GM23338 (cell line): ENCODE data around the gene GLDC. TPM values are rescaled to one million over a fixed set of nuclear protein-coding genes. Genes with fewer than 3 reads are reported as not detected.

Source experiments
- ATAC-seq: fragments of 200-7000 bp; cut with Tn5 transposase; 3 replicates; pipeline ENCODE4 v1.9.1; 2020
- DNase-seq: peaks from one replicate; pipeline ENCODE4 v3.0.0-alpha.2; 2015; ENCODE audit warnings: low spot score
- H2AFZ ChIP-seq: fragments of 200-600 bp; sonication (generic); 2 replicates; pipeline ENCODE4 v1.8.0; 2016; ENCODE audit warnings: antibody characterized with exemption, mild to moderate bottlenecking, moderate library complexity
- H3F3A ChIP-seq: fragments of 200-600 bp; sonication (generic); replicated peaks from 2 replicates; pipeline ENCODE4 v1.8.0; 2017; ENCODE audit warnings: antibody characterized with exemption, mixed run types, low read depth
- H3K27ac ChIP-seq: fragments of 200-600 bp; sonication (generic); 2 replicates; pipeline ENCODE4 v1.6.1; 2016; ENCODE audit warnings: low read depth
- H3K27me3 ChIP-seq: fragments of 200-600 bp; sonication (generic); 2 replicates; pipeline ENCODE4 v1.8.0; 2016; ENCODE audit warnings: mild to moderate bottlenecking, mixed run types, moderate library complexity; ENCODE audit not compliant: insufficient read depth
- H3K36me3 ChIP-seq: fragments of 200-600 bp; sonication (generic); 2 replicates; pipeline ENCODE4 v1.8.0; 2016; ENCODE audit warnings: mild to moderate bottlenecking; ENCODE audit not compliant: insufficient read depth
- H3K4me1 ChIP-seq: fragments of 200-600 bp; sonication (generic); 2 replicates; pipeline ENCODE4 v1.8.0; 2016; ENCODE audit warnings: mild to moderate bottlenecking, moderate library complexity; ENCODE audit not compliant: insufficient read depth
- H3K4me2 ChIP-seq: fragments of 200-600 bp; sonication (generic); 2 replicates; pipeline ENCODE4 v1.7.1; 2017; ENCODE audit warnings: mixed run types
- H3K4me3 ChIP-seq: fragments of 200-600 bp; sonication (generic); 2 replicates; pipeline ENCODE4 v1.6.1; 2016; ENCODE audit warnings: mixed run types
- H3K79me2 ChIP-seq: fragments of 200-600 bp; sonication (generic); replicated peaks from 2 replicates; pipeline ENCODE4 v1.8.0; 2017; ENCODE audit warnings: mild to moderate bottlenecking; ENCODE audit not compliant: insufficient read depth
- H3K9me2 ChIP-seq: fragments of 200-600 bp; sonication (generic); 2 replicates; pipeline ENCODE4 v1.8.0; 2017; ENCODE audit not compliant: insufficient read depth
- H4K20me1 ChIP-seq: fragments of 200-600 bp; sonication (generic); replicated peaks from 2 replicates; pipeline ENCODE4 v1.8.0; 2017; ENCODE audit warnings: mild to moderate bottlenecking; ENCODE audit not compliant: insufficient read depth
- H3K27ac Mint-ChIP-seq: 2 replicates; pipeline ENCODE4 v1.8.0; 2020; ENCODE audit warnings: inconsistent platforms, mild to moderate bottlenecking, moderate library complexity, mixed read lengths
- H3K27me3 Mint-ChIP-seq: 3 replicates; pipeline ENCODE4 v1.8.0; 2022; ENCODE audit warnings: low read depth, mild to moderate bottlenecking, moderate library complexity, mixed read lengths, inconsistent platforms; ENCODE audit not compliant: insufficient read depth, poor library complexity
- H3K36me3 Mint-ChIP-seq: 3 replicates; pipeline ENCODE4 v1.8.0; 2021; ENCODE audit warnings: low read depth, mild to moderate bottlenecking, inconsistent platforms, moderate library complexity, mixed read lengths
- H3K4me1 Mint-ChIP-seq: 3 replicates; pipeline ENCODE4 v1.8.0; 2020; ENCODE audit warnings: mild to moderate bottlenecking, inconsistent platforms, mixed read lengths
- H3K4me3 Mint-ChIP-seq: 3 replicates; pipeline ENCODE4 v1.8.0; 2021; ENCODE audit warnings: moderate library complexity, mild to moderate bottlenecking, inconsistent platforms, mixed read lengths
- H3K9me3 Mint-ChIP-seq: 3 replicates; pipeline ENCODE4 v1.8.0; 2020; ENCODE audit warnings: moderate library complexity, mild to moderate bottlenecking, inconsistent platforms, mixed read lengths
- CREB1 ChIP-seq: fragments of 250-450 bp; sonication (Bioruptor Pico); IDR thresholded peaks from 2 replicates; pipeline ENCODE4 v1.5.0; 2020; ENCODE audit warnings: low read depth, mild to moderate bottlenecking, moderate library complexity
- ETS1 ChIP-seq: IDR thresholded peaks from 2 replicates; pipeline ENCODE4 v1.6.1; 2016; ENCODE audit warnings: antibody characterized with exemption
- EZH2 ChIP-seq: fragments of 200-600 bp; sonication (generic); IDR thresholded peaks from one replicate; pipeline ENCODE4 v1.8.0; 2017; ENCODE audit warnings: antibody characterized with exemption, mild to moderate bottlenecking, low read depth; ENCODE audit not compliant: unreplicated experiment
- EZH2phosphoT487 ChIP-seq: fragments of 200-600 bp; sonication (generic); IDR thresholded peaks from one replicate; pipeline ENCODE4 v1.8.1; 2018; ENCODE audit warnings: antibody characterized with exemption; ENCODE audit not compliant: unreplicated experiment
- JUNB ChIP-seq: IDR thresholded peaks from one replicate; pipeline ENCODE4 v1.6.1; 2016; ENCODE audit warnings: antibody characterized with exemption; ENCODE audit not compliant: unreplicated experiment
- NANOG ChIP-seq: IDR thresholded peaks from 2 replicates; pipeline ENCODE4 v1.6.1; 2016; ENCODE audit warnings: antibody characterized with exemption, borderline replicate concordance
- POLR2AphosphoS5 ChIP-seq: IDR thresholded peaks from 2 replicates; pipeline ENCODE4 v1.6.1; 2016; ENCODE audit warnings: antibody characterized with exemption, low read depth
- STAT1 ChIP-seq: IDR thresholded peaks from one replicate; pipeline ENCODE4 v1.6.1; 2016; ENCODE audit warnings: antibody characterized with exemption; ENCODE audit not compliant: unreplicated experiment
- ZNF114 ChIP-seq: fragments of 250-450 bp; sonication (Bioruptor Pico); IDR thresholded peaks from 2 replicates; pipeline ENCODE4 v1.5.0; 2020; ENCODE audit warnings: mild to moderate bottlenecking, moderate library complexity
- ZNF331 ChIP-seq: fragments of 250-450 bp; sonication (Bioruptor Pico); IDR thresholded peaks from 2 replicates; pipeline ENCODE4 v1.5.0; 2020; ENCODE audit warnings: low read depth, mild to moderate bottlenecking, moderate library complexity
- ZNF462 ChIP-seq: fragments of 250-450 bp; sonication (Bioruptor Pico); IDR thresholded peaks from 2 replicates; pipeline ENCODE4 v1.5.0; 2020; ENCODE audit warnings: mild to moderate bottlenecking, moderate library complexity
- polyA plus RNA-seq: library from polyadenylated mRNA; unstranded; fragments of >200 nt; fragmentation: Nextera tagmentation; extraction: Ambion mirVana; gene quantifications from 2 replicates; pipeline ENCODE4 v1.2.1, GENCODE V29; 2016
- total RNA-seq: library from RNA; depleted of rRNA; stranded (reverse); fragments of >200 nt; shearing (Covaris generic); gene quantifications from 2 replicates; pipeline ENCODE4 v1.2.3, GENCODE V29; 2014
- TF ChIP-seq, protein P1 (sequence below): IDR thresholded peaks from one replicate; pipeline ENCODE4 v1.6.1; 2018; ENCODE audit warnings: antibody characterized with exemption; ENCODE audit not compliant: unreplicated experiment

Gene GLDC
- total and polyA plus RNA-seq, 2 experiments from 2014 or later, result 63.5 to 139 TPM

DNA sequence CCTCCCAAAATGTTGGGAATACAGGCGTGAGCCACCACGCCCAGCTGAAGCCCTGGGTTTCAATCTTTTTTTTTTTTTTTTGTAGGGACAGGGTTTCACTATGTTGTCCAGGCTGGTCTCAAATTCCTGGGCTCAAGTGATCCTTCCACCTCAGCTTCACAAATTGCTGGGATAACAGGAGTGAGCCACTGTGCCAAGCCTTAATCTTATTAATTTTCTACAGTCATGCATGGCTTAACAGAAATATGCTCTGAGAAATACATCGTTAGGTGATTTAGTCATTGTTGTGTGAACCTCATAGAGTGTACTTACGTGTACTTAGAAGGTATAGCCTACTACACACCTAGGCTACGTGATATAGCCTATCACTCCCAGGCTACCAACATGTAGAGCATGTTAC, 31.0 kb downstream of the GLDC start:
- ATAC-seq (no peak), DNase-seq (no peak)
- no peak for TF ChIP-seq ZNF462 (CRISPR knock-in tag)
- TF ChIP-seq EZH2, result no peak
- TF ChIP-seq EZH2phosphoT487, result no peak
- no peak for TF ChIP-seq ETS1
- no peak for TF ChIP-seq NANOG
- TF ChIP-seq ZNF331, result no peak
- TF ChIP-seq CREB1 (CRISPR knock-in tag), result no peak
- TF ChIP-seq ZNF114, result no peak
- TF ChIP-seq POLR2AphosphoS5, result no peak
- TF ChIP-seq, protein P1, sequence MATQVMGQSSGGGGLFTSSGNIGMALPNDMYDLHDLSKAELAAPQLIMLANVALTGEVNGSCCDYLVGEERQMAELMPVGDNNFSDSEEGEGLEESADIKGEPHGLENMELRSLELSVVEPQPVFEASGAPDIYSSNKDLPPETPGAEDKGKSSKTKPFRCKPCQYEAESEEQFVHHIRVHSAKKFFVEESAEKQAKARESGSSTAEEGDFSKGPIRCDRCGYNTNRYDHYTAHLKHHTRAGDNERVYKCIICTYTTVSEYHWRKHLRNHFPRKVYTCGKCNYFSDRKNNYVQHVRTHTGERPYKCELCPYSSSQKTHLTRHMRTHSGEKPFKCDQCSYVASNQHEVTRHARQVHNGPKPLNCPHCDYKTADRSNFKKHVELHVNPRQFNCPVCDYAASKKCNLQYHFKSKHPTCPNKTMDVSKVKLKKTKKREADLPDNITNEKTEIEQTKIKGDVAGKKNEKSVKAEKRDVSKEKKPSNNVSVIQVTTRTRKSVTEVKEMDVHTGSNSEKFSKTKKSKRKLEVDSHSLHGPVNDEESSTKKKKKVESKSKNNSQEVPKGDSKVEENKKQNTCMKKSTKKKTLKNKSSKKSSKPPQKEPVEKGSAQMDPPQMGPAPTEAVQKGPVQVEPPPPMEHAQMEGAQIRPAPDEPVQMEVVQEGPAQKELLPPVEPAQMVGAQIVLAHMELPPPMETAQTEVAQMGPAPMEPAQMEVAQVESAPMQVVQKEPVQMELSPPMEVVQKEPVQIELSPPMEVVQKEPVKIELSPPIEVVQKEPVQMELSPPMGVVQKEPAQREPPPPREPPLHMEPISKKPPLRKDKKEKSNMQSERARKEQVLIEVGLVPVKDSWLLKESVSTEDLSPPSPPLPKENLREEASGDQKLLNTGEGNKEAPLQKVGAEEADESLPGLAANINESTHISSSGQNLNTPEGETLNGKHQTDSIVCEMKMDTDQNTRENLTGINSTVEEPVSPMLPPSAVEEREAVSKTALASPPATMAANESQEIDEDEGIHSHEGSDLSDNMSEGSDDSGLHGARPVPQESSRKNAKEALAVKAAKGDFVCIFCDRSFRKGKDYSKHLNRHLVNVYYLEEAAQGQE, result no peak
- no peak for TF ChIP-seq STAT1
- no peak for TF ChIP-seq JUNB
- H4K20me1 ChIP-seq, result peaks cover 14% of the 10 kb centered on the region
- Mint-ChIP-seq H3K9me3 (no peaks in the 10 kb centered on the region), H3K4me1 (peaks cover 12% of the 10 kb centered on the region), H3K36me3 (peaks cover 34% of the 10 kb centered on the region), H3K4me3 (no peak overlapping the region), H3K27me3 (peaks cover 2% of the 10 kb centered on the region), H3K27ac (no peak overlapping the region)
- H3K9me2 ChIP-seq, result no peaks in the 10 kb centered on the region
- H3K36me3 ChIP-seq, result peaks cover 30% of the 10 kb centered on the region
- H3K4me3 ChIP-seq, result no peak overlapping the region
- no peaks in the 10 kb centered on the region; the same call in 1 of the 2 replicates for H3K79me2 ChIP-seq
- no peak overlapping the region for H2AFZ ChIP-seq
- H3K27ac ChIP-seq, result no peak overlapping the region
- H3K4me1 ChIP-seq, result peaks cover 15% of the 10 kb centered on the region
- no peak overlapping the region for H3K4me2 ChIP-seq
- H3F3A ChIP-seq, result no peaks in the 10 kb centered on the region
- no peaks in the 10 kb centered on the region for H3K27me3 ChIP-seq
